ENCODE results near the gene KDELR3.

The KDELR3 gene

DNA sequence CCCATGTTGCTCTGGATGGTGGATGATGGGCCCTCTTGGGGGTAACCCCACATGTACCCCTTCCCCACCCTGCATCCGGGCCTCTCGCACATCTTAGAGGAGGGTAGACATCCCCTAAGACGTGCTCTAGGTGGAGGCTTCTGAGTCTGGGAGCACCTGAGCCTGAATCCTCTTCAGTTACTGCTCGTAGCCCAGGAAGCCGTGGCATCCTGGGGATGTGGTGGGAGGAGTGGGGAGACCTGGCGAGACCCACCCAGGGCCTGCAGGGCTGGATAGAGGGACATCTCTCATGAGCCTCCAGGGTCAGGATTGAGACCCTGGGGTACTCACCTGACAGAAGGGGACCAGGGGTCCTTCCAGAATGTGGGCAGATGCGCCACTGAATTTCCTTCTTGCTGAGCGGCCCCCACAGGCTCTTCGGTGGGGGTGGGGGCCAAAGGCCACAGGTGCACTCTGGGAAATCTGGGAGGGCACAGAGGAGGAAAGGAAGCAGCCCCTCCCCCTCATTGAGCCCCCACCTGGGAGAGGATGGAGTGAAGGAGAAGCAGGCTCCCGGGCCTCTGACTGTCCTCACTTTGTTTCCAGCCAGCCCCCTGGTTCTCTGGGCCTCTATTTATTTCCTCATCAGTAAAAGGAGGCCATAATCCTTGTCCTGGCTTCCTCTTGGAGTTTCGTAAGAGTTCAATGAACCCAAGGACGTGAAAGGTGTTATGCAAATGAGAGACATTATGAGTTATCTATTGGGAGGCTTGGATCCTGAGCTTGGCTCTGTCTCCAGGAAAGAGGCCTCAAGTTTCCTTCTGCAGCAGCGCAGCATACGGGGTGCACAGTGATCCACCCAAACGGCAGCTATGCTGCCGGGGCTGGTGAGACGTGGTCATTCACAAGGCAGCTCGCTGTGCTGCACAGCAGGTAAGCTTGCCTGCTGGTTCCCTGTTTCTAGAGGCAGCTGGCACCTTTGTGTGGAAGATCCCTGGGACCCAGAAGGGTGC lies 44.1 kb upstream of the KDELR3 start:
- peaks cover 29% of the 10 kb centered on the region for H3K4me1 ChIP-seq (ENCODE audit: insufficient read depth, insufficient read length)
- no peaks in the 10 kb centered on the region for H3K27me3 ChIP-seq (ENCODE audit: insufficient read depth, insufficient read length)
- peak overlapping the region; percentile 17 for H3K9ac ChIP-seq (ENCODE audit: insufficient read length, low read depth)
- no peak overlapping the region for H3K4me3 ChIP-seq (ENCODE audit: insufficient read length, low read depth)
- H3K36me3 ChIP-seq (ENCODE audit: insufficient read depth, insufficient read length, low read length) = no peaks in the 10 kb centered on the region
- no peaks in the 10 kb centered on the region for H3K9me3 ChIP-seq (ENCODE audit: insufficient read depth, low read length)
- DNase-seq (ENCODE audit: low read depth, low spot score) = no peak
- TF ChIP-seq SUZ12 (IDR thresholded peaks at IDR 0.05; ENCODE audit: extremely low read depth, insufficient read depth, insufficient read length) (no peak), YY1 (IDR thresholded peaks at IDR 0.05; ENCODE audit: insufficient read depth, insufficient read length) (no peak), ZNF274 (IDR thresholded peaks at IDR 0.05; ENCODE audit: low read depth, low read length) (no peak)

- no peak for DNase-seq (ENCODE audit: low read depth, low spot score)
- H3K4me3 ChIP-seq (ENCODE audit: insufficient read length, low read depth) = no peak overlapping the region
Measured at GRCh38 chr22:38424525-38425080, 43.3 kb upstream of the KDELR3 start.

GRCh38 chr22:38426628-38427027 lies 41.3 kb upstream of the KDELR3 start:
- H3K4me1 ChIP-seq (ENCODE audit: insufficient read depth, insufficient read length) = peaks cover 26% of the 10 kb centered on the region
- no peak overlapping the region for H3K9ac ChIP-seq (ENCODE audit: insufficient read length, low read depth)
- no peak overlapping the region for H3K4me3 ChIP-seq (ENCODE audit: insufficient read length, low read depth)
- no peaks in the 10 kb centered on the region for H3K36me3 ChIP-seq (ENCODE audit: insufficient read depth, insufficient read length, low read length)
- TF ChIP-seq YY1 (IDR thresholded peaks at IDR 0.05; ENCODE audit: insufficient read depth, insufficient read length) = no peak
- TF ChIP-seq SUZ12 (IDR thresholded peaks at IDR 0.05; ENCODE audit: extremely low read depth, insufficient read depth, insufficient read length) = no peak
- TF ChIP-seq ZNF274 (IDR thresholded peaks at IDR 0.05; ENCODE audit: low read depth, low read length) = no peak
- DNase-seq (ENCODE audit: low read depth, low spot score) = no peak
- no peaks in the 10 kb centered on the region for H3K9me3 ChIP-seq (ENCODE audit: insufficient read depth, low read length)
- H3K27me3 ChIP-seq (ENCODE audit: insufficient read depth, insufficient read length) = no peaks in the 10 kb centered on the region

More at GRCh38 chr22:38424525-38425080, 43.3 kb upstream of the KDELR3 start:
- Histone ChIP-seq H3K9ac (ENCODE audit: insufficient read length, low read depth) (no peak overlapping the region), H3K36me3 (ENCODE audit: insufficient read depth, insufficient read length, low read length) (no peaks in the 10 kb centered on the region), H3K4me1 (ENCODE audit: insufficient read depth, insufficient read length) (peaks cover 23% of the 10 kb centered on the region), H3K27me3 (ENCODE audit: insufficient read depth, insufficient read length) (no peaks in the 10 kb centered on the region), H3K9me3 (ENCODE audit: insufficient read depth, low read length) (no peaks in the 10 kb centered on the region)
- TF ChIP-seq ZNF274 (IDR thresholded peaks at IDR 0.05; ENCODE audit: low read depth, low read length) (no peak), YY1 (IDR thresholded peaks at IDR 0.05; ENCODE audit: insufficient read depth, insufficient read length) (no peak), SUZ12 (IDR thresholded peaks at IDR 0.05; ENCODE audit: extremely low read depth, insufficient read depth, insufficient read length) (no peak)

DNA sequence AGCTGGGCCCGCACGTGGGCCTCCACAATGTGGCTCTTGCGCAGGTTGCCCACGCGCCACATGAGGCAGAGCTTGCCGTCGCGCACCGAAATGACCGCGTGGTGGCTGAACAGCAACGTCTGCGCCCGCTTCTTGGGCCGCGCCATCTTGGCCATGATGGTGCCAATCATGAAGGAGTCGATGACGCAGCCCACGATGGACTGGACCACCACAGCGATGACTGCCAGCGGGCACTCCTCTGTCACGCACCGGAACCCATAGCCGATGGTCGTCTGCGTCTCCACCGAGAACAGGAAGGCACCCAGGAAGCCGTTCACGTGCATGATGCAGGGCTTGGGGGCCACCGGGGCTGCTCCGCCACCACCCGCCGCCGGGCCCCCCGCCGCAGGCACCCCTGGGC lies 40.4 kb upstream of the KDELR3 start:
- H3K9me3 ChIP-seq (ENCODE audit: insufficient read depth, low read length) = no peaks in the 10 kb centered on the region
- no peaks in the 10 kb centered on the region for H3K36me3 ChIP-seq (ENCODE audit: insufficient read depth, insufficient read length, low read length)
- peaks cover 24% of the 10 kb centered on the region for H3K4me1 ChIP-seq (ENCODE audit: insufficient read depth, insufficient read length)
- H3K4me3 ChIP-seq (ENCODE audit: insufficient read length, low read depth) = no peak overlapping the region
- no peak overlapping the region for H3K9ac ChIP-seq (ENCODE audit: insufficient read length, low read depth)
- no peaks in the 10 kb centered on the region for H3K27me3 ChIP-seq (ENCODE audit: insufficient read depth, insufficient read length)
- no peak for DNase-seq (ENCODE audit: low read depth, low spot score)
- no peak for TF ChIP-seq ZNF274 (IDR thresholded peaks at IDR 0.05; ENCODE audit: low read depth, low read length)
- TF ChIP-seq YY1 (IDR thresholded peaks at IDR 0.05; ENCODE audit: insufficient read depth, insufficient read length) = no peak
- no peak for TF ChIP-seq SUZ12 (IDR thresholded peaks at IDR 0.05; ENCODE audit: extremely low read depth, insufficient read depth, insufficient read length)

GRCh38 chr22:38427940-38428339 lies 40.0 kb upstream of the KDELR3 start:
- DNase-seq (ENCODE audit: low read depth, low spot score) = no peak
- Histone ChIP-seq H3K27me3 (ENCODE audit: insufficient read depth, insufficient read length) (no peaks in the 10 kb centered on the region), H3K4me1 (ENCODE audit: insufficient read depth, insufficient read length) (peaks cover 23% of the 10 kb centered on the region), H3K36me3 (ENCODE audit: insufficient read depth, insufficient read length, low read length) (no peaks in the 10 kb centered on the region), H3K9me3 (ENCODE audit: insufficient read depth, low read length) (no peaks in the 10 kb centered on the region), H3K4me3 (ENCODE audit: insufficient read length, low read depth) (no peak overlapping the region), H3K9ac (ENCODE audit: insufficient read length, low read depth) (no peak overlapping the region)
- TF ChIP-seq ZNF274 (IDR thresholded peaks at IDR 0.05; ENCODE audit: low read depth, low read length) = no peak
- no peak for TF ChIP-seq SUZ12 (IDR thresholded peaks at IDR 0.05; ENCODE audit: extremely low read depth, insufficient read depth, insufficient read length)
- TF ChIP-seq YY1 (IDR thresholded peaks at IDR 0.05; ENCODE audit: insufficient read depth, insufficient read length) = no peak

- no peak for DNase-seq (ENCODE audit: low read depth, low spot score)
- Histone ChIP-seq H3K9me3 (ENCODE audit: insufficient read depth, low read length) (no peaks in the 10 kb centered on the region), H3K4me3 (ENCODE audit: insufficient read length, low read depth) (no peak overlapping the region), H3K4me1 (ENCODE audit: insufficient read depth, insufficient read length) (peaks cover 16% of the 10 kb centered on the region), H3K36me3 (ENCODE audit: insufficient read depth, insufficient read length, low read length) (no peaks in the 10 kb centered on the region), H3K9ac (ENCODE audit: insufficient read length, low read depth) (no peak overlapping the region), H3K27me3 (ENCODE audit: insufficient read depth, insufficient read length) (no peaks in the 10 kb centered on the region)
- no peak for TF ChIP-seq YY1 (IDR thresholded peaks at IDR 0.05; ENCODE audit: insufficient read depth, insufficient read length)
- no peak for TF ChIP-seq SUZ12 (IDR thresholded peaks at IDR 0.05; ENCODE audit: extremely low read depth, insufficient read depth, insufficient read length)
- TF ChIP-seq ZNF274 (IDR thresholded peaks at IDR 0.05; ENCODE audit: low read depth, low read length) = no peak
Measured at GRCh38 chr22:38428714-38429113, 39.2 kb upstream of the KDELR3 start.

- Histone ChIP-seq H3K27me3 (ENCODE audit: insufficient read depth, insufficient read length) (no peaks in the 10 kb centered on the region), H3K4me1 (ENCODE audit: insufficient read depth, insufficient read length) (peaks cover 12% of the 10 kb centered on the region), H3K9ac (ENCODE audit: insufficient read length, low read depth) (no peak overlapping the region), H3K4me3 (ENCODE audit: insufficient read length, low read depth) (no peak overlapping the region), H3K9me3 (ENCODE audit: insufficient read depth, low read length) (no peaks in the 10 kb centered on the region), H3K36me3 (ENCODE audit: insufficient read depth, insufficient read length, low read length) (no peaks in the 10 kb centered on the region)
- no peak for TF ChIP-seq ZNF274 (IDR thresholded peaks at IDR 0.05; ENCODE audit: low read depth, low read length)
- no peak for DNase-seq (ENCODE audit: low read depth, low spot score)
Measured at GRCh38 chr22:38429499-38430068, 38.3 kb upstream of the KDELR3 start.
